K562 (cell line): Measurements from ENCODE around the gene PFKFB2. TPM values are rescaled to one million over a fixed set of nuclear protein-coding genes. Genes with fewer than 3 reads are reported as not detected.

Experiments
- ATAC-seq: fragments of 200-7000 bp; cut with Tn5 transposase; 3 replicates; pipeline ENCODE4 v1.9.1; 2020; ENCODE audit warnings: moderate library complexity
- BruUV-seq: library from RNA; stranded (reverse); fragments of 400-500 nt; replicated peaks from 2 replicates; lab custom pipeline; 2021; lab: Mats Ljungman, UMichigan
- CTCF ChIA-PET: fragments of 300-600 bp; formaldehyde crosslinking; extraction: SDS; loops from one replicate; lab custom pipeline; 2021; ENCODE audit warnings: low intra/inter-chr PET ratio; lab: Yijun Ruan, JAX
- POLR2A ChIA-PET: fragments of 300-600, 350-650 bp; sonication (Branson Sonifier 250); formaldehyde crosslinking; extraction: SDS; loops from one replicate; lab custom pipeline; 2021; ENCODE audit warnings: antibody characterized with exemption, inconsistent platforms; lab: Yijun Ruan, JAX
- DNase-seq, 4 experiments: peaks; one replicate each; pipeline versions ENCODE4 v3.0.0 to v3.0.0-alpha.2; 2011 to 2018; ENCODE audit warnings: low spot score in 3 of 4, mixed read lengths in 3 of 4; ENCODE audit errors: extremely low read depth in 1 of 4
- FAIRE-seq: peaks from 2 replicates; lab custom pipeline; 2011; peaks lifted over from hg19 to GRCh38; lab: Jason Lieb, UNC
- H2AFZ ChIP-seq: 2 replicates; pipeline ENCODE4 v1.6.0; 2011; ENCODE audit warnings: low read depth, low read length, control low read depth, inconsistent platforms
- H3K27ac ChIP-seq: fragments of 200-600 bp; 3 replicates; pipeline ENCODE4 v1.8.0; 2011; ENCODE audit warnings: low read depth, mild to moderate bottlenecking, control low read depth, inconsistent platforms, low read length, moderate library complexity, mixed read lengths; ENCODE audit errors: extremely low read depth
- H3K27me3 ChIP-seq, 2 experiments: fragments of 300-600 bp in 1 of 2; 2 replicates in 1 of 2; 3 replicates in 1 of 2; pipeline versions ENCODE4 v1.6.0 to v1.8.0; 2011; ENCODE audit warnings: inconsistent platforms in 2 of 2, low read length in 2 of 2, mild to moderate bottlenecking in 1 of 2, mixed read lengths in 1 of 2, moderate library complexity in 1 of 2; ENCODE audit not compliant: control insufficient read depth in 2 of 2, insufficient read depth in 2 of 2
- H3K36me3 ChIP-seq: fragments of 300-600 bp; 3 replicates; pipeline ENCODE4 v1.8.0; 2011; ENCODE audit warnings: mild to moderate bottlenecking, low read length, inconsistent platforms; ENCODE audit not compliant: control insufficient read depth, insufficient read depth
- H3K4me1 ChIP-seq, 2 experiments: fragments of 200-600 bp in 1 of 2; replicated peaks in 1 of 2; 2 replicates in 1 of 2; 3 replicates in 1 of 2; pipeline versions ENCODE4 v1.5.1 to v1.8.0; 2011; ENCODE audit warnings: inconsistent platforms in 2 of 2, low read length in 2 of 2, mild to moderate bottlenecking in 1 of 2, mixed read lengths in 1 of 2, moderate library complexity in 1 of 2; ENCODE audit not compliant: control insufficient read depth in 2 of 2, insufficient read depth in 2 of 2
- H3K4me2 ChIP-seq: 2 replicates; pipeline ENCODE4 v1.6.1; 2011; ENCODE audit warnings: low read length, control low read depth, inconsistent platforms, mixed read lengths; ENCODE audit not compliant: insufficient read depth
- H3K4me3 ChIP-seq: fragments of 200-600 bp; sonication (generic), shearing (Covaris generic); 2 replicates; pipeline ENCODE4 v1.5.1; 2016; ENCODE audit warnings: control low read depth, inconsistent platforms
- H3K79me2 ChIP-seq: fragments of 200-600 bp; 3 replicates; pipeline ENCODE4 v1.8.0; 2011; ENCODE audit warnings: low read length, inconsistent platforms; ENCODE audit not compliant: control insufficient read depth, insufficient read depth
- H3K9ac ChIP-seq, 2 experiments: 2 replicates each; pipeline versions ENCODE4 v1.6.0 to v1.6.1; 2011; ENCODE audit warnings: low read depth in 2 of 2, low read length in 2 of 2, control low read depth in 1 of 2, inconsistent platforms in 1 of 2, mild to moderate bottlenecking in 1 of 2, mixed read lengths in 1 of 2; ENCODE audit not compliant: insufficient read depth in 1 of 2
- H3K9me1 ChIP-seq: one replicate; pipeline ENCODE4 v1.6.0; 2011; ENCODE audit warnings: inconsistent platforms, mild to moderate bottlenecking, low read length, moderate library complexity; ENCODE audit not compliant: control insufficient read depth, insufficient read depth
- H3K9me3 ChIP-seq: replicated peaks from 2 replicates; pipeline ENCODE4 v1.5.1; 2011; ENCODE audit warnings: low read depth, low read length, inconsistent platforms; ENCODE audit not compliant: control insufficient read depth, insufficient read depth
- H4K20me1 ChIP-seq: replicated peaks from 2 replicates; pipeline ENCODE4 v1.6.1; 2011; ENCODE audit warnings: low read length, inconsistent platforms, mixed read lengths; ENCODE audit not compliant: control insufficient read depth, insufficient read depth
- ARHGAP35 ChIP-seq: fragments of 450-650 bp; IDR thresholded peaks from 2 replicates; pipeline ENCODE4 v1.6.1; 2018; ENCODE audit not compliant: partially characterized antibody
- GATAD2B ChIP-seq: fragments of 450-650 bp; IDR thresholded peaks from 2 replicates; pipeline ENCODE4 v1.6.1; 2017; ENCODE audit warnings: mild to moderate bottlenecking, borderline replicate concordance
- NUFIP1 ChIP-seq: fragments of 450-650 bp; IDR thresholded peaks from 2 replicates; pipeline ENCODE4 v1.6.1; 2018; ENCODE audit not compliant: partially characterized antibody
- SIN3A ChIP-seq, 2 experiments: fragments of 150-350 bp in 1 of 2; IDR thresholded peaks; 2 replicates each; pipeline ENCODE4 v1.6.1; 2011 to 2016; ENCODE audit warnings: borderline replicate concordance in 2 of 2, low read depth in 2 of 2, low read length in 2 of 2, mild to moderate bottlenecking in 2 of 2, moderate library complexity in 2 of 2; ENCODE audit not compliant: control insufficient read depth in 1 of 2
- TRIM24 ChIP-seq, 2 experiments: fragments of 450-650 bp; IDR thresholded peaks; 2 replicates each; pipeline ENCODE4 v1.6.1; 2016
- WGBS: fragments of 100-300 bp; shearing (Covaris generic); methylation state at CpG from one replicate; pipeline ENCODE4 v1.1.6; 2016; ENCODE audit warnings: low coverage, mixed read lengths; ENCODE audit not compliant: insufficient coverage; ENCODE audit errors: missing lambda C conversion rate; 5-methylcytosine and 5-hydroxymethylcytosine counted together
- in situ Hi-C: fragments of 300-500 bp; cut with MboI; formaldehyde crosslinking; loops from 4 replicates; pipeline ENCODE4 v1.15.0; 2018; ENCODE audit warnings: inconsistent platforms, mixed read lengths
- intact Hi-C: fragments of 100-400 bp; cut with micrococcal nuclease; formaldehyde crosslinking; loops from 2 replicates; pipeline ENCODE4 v1.14.2; 2022
- polyA plus RNA-seq, 8 experiments: library from polyadenylated mRNA; depleted of rRNA in 4 of 8; stranded (reverse) in 5 of 8; unstranded in 3 of 8; fragments of >200 nt; fragmentation: Nextera tagmentation in 2 of 8; fragmentation: Illumina TruSeq in 1 of 8; extraction: Ambion mirVana in 2 of 8; extraction: Trizol in 1 of 8; gene quantifications; 2 replicates each; pipeline versions ENCODE4 v1.2.1 to v1.2.3, GENCODE V29; 2011 to 2014; ENCODE audit warnings: inconsistent platforms in 1 of 8, missing spikeins in 1 of 8
- total RNA-seq, 7 experiments: library from RNA; depleted of rRNA in 6 of 7; stranded (reverse); fragments of >200 nt in 6 of 7; fragmentation: Illumina TruSeq in 2 of 7; extraction: Trizol in 2 of 7; gene quantifications; 2 replicates each; pipeline versions ENCODE4 v1.2.1 to v1.2.3, GENCODE V29; 2011 to 2021; ENCODE audit warnings: low replicate concordance in 1 of 7
- TF ChIP-seq, protein P1 (sequence below): fragments of 450-650 bp; IDR thresholded peaks from 2 replicates; pipeline ENCODE4 v1.6.1; 2016; ENCODE audit warnings: mild to moderate bottlenecking

Gene PFKFB2
- total and polyA plus RNA-seq, 9 of the 15 experiments (the other 6 are each of a cell fraction or from before 2014, with no cell fraction given): 6.9 to 26.0 (median 16.4) TPM

DNA sequence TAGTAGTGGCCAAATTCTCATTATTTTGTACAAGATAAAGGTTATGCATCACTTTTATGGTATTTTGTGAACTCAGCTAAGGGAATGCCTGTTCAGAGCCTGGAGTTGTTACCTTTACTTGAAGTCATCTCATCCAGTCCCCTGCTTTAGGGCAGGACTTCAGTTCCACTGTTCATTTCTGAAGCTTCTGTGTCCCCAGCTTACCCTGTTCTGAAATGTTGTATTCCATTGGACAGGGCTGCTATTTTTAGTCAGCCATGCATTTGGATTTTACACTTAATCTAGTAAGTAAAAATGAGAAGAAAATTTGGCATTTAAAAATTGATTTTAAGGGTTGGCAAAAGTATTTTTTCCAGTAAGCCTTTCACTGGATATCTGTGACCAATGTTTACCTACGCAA, 23.9 kb downstream of the PFKFB2 start:
- BruUV-seq: no TSS peak
- no peaks in the 10 kb centered on the region for H3K79me2 ChIP-seq
- TF ChIP-seq, protein P1, sequence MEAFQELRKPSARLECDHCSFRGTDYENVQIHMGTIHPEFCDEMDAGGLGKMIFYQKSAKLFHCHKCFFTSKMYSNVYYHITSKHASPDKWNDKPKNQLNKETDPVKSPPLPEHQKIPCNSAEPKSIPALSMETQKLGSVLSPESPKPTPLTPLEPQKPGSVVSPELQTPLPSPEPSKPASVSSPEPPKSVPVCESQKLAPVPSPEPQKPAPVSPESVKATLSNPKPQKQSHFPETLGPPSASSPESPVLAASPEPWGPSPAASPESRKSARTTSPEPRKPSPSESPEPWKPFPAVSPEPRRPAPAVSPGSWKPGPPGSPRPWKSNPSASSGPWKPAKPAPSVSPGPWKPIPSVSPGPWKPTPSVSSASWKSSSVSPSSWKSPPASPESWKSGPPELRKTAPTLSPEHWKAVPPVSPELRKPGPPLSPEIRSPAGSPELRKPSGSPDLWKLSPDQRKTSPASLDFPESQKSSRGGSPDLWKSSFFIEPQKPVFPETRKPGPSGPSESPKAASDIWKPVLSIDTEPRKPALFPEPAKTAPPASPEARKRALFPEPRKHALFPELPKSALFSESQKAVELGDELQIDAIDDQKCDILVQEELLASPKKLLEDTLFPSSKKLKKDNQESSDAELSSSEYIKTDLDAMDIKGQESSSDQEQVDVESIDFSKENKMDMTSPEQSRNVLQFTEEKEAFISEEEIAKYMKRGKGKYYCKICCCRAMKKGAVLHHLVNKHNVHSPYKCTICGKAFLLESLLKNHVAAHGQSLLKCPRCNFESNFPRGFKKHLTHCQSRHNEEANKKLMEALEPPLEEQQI: no peak
- TF ChIP-seq GATAD2B: no peak
- no peak for TF ChIP-seq TRIM24 (IDR thresholded peaks at IDR 0.05)
- TF ChIP-seq NUFIP1: no peak
- TF ChIP-seq ARHGAP35: no peak
- TF ChIP-seq SIN3A (IDR thresholded peaks at IDR 0.05; ENCODE audit: borderline replicate concordance in 2 of 2, control insufficient read depth in 1 of 2, low read depth in 2 of 2, low read length in 2 of 2): no peak
- no peaks in the 10 kb centered on the region for H3K9me1 ChIP-seq
- H3K9me3 ChIP-seq: no peaks in the 10 kb centered on the region
- no peak overlapping the region for H3K27ac ChIP-seq
- H2AFZ ChIP-seq: no peak overlapping the region
- 100% methylated on average over 1 of the region's 1 CpG for WGBS
- no peaks in the 10 kb centered on the region for H3K27me3 ChIP-seq
- H3K4me1 ChIP-seq: peaks cover 0 to 10% of the 10 kb centered on the region in 2 experiments; a peak in 2 of 5 replicates
- DNase-seq: no peak
- POLR2A ChIA-PET: interaction anchor here (1.2 kb wide), 1 partner anchor 11 kb away, joined by 3 read pairs; no protein-coding TSS in a partner anchor
- H3K4me2 ChIP-seq: no peak overlapping the region
- intact Hi-C loops (loop anchor here (1.0 to 10.0 kb wide), 8 partner anchors 27 to 602 kb away; partner anchors contain the start of gene IKBKE), in situ Hi-C loops (loop anchor here (10.0 kb wide), 1 partner anchor 142 kb away; no protein-coding TSS in a partner anchor)
- no peak overlapping the region for H3K4me3 ChIP-seq
- no peak for ATAC-seq
- no peaks in the 10 kb centered on the region for H4K20me1 ChIP-seq
- FAIRE-seq: no peak
- CTCF ChIA-PET: interaction anchor here (0.6 to 3.0 kb wide), 8 partner anchors 21 to 350 kb away, joined by 3 to 34 read pairs (median 4); partner anchors contain the start of gene YOD1
- H3K36me3 ChIP-seq: peaks cover 12% of the 10 kb centered on the region; the same call in 2 of the 3 replicates
- H3K9ac ChIP-seq: no peak overlapping the region
